Endothelial cell of umbilical vein (primary cell): Measurements from ENCODE around the gene LSG1. TPM values are rescaled to one million over a fixed set of nuclear protein-coding genes. Genes with fewer than 3 reads are reported as not detected.

Experiments
- BruUV-seq: library from RNA; stranded (reverse); fragments of 400-500 nt; replicated peaks from 2 replicates; lab custom pipeline; 2021; lab: Mats Ljungman, UMichigan
- CTCF ChIA-PET: fragments of 300-600, 350-600 bp; sonication (Branson Sonifier 250); formaldehyde crosslinking; loops from one replicate; lab custom pipeline; 2021; ENCODE audit warnings: antibody characterized with exemption, inconsistent platforms; lab: Charles Lee
- POLR2A ChIA-PET: fragments of 300-600, 350-600 bp; sonication (Branson Sonifier 250); formaldehyde crosslinking; loops from one replicate; lab custom pipeline; 2021; ENCODE audit warnings: antibody characterized with exemption, inconsistent platforms; lab: Charles Lee
- DNase-seq: peaks from one replicate; pipeline ENCODE4 v3.0.0-alpha.2; 2011; ENCODE audit warnings: low read depth, low spot score
- FAIRE-seq: peaks from 2 replicates; lab custom pipeline; 2011; peaks lifted over from hg19 to GRCh38; lab: Jason Lieb, UNC
- H2AFZ ChIP-seq: 2 replicates; pipeline ENCODE4 v1.6.0; 2012; ENCODE audit warnings: low read depth, low read length, control low read depth, inconsistent platforms
- H3K27ac ChIP-seq: 2 replicates; pipeline ENCODE4 v1.5.1; 2011; ENCODE audit warnings: low read depth, mild to moderate bottlenecking, control low read depth, low read length, moderate library complexity; ENCODE audit not compliant: insufficient read depth
- H3K27me3 ChIP-seq, 2 experiments: 2 replicates each; pipeline versions ENCODE4 v1.6.0 to v1.6.1; 2011; ENCODE audit warnings: low read length in 2 of 2, mixed read lengths in 1 of 2; ENCODE audit not compliant: control insufficient read depth in 2 of 2, insufficient read depth in 2 of 2
- H3K36me3 ChIP-seq, 2 experiments: 2 replicates in 1 of 2; 3 replicates in 1 of 2; pipeline ENCODE4 v1.5.1; 2011; ENCODE audit warnings: low read length in 2 of 2, mild to moderate bottlenecking in 1 of 2, moderate library complexity in 1 of 2; ENCODE audit not compliant: control insufficient read depth in 2 of 2, insufficient read depth in 2 of 2; ENCODE audit errors: extremely low read depth in 1 of 2
- H3K4me1 ChIP-seq: 3 replicates; pipeline ENCODE4 v1.5.1; 2011; ENCODE audit warnings: mild to moderate bottlenecking, low read length; ENCODE audit not compliant: control insufficient read depth, insufficient read depth; ENCODE audit errors: extremely low read depth
- H3K4me2 ChIP-seq: 2 replicates; pipeline ENCODE4 v1.6.1; 2011; ENCODE audit warnings: low read length, control low read depth, mixed read lengths; ENCODE audit not compliant: insufficient read depth
- H3K4me3 ChIP-seq, 3 experiments: fragments of 200-600 bp in 1 of 3; sonication (generic), shearing (Covaris generic) in 1 of 3; replicated peaks in 1 of 3; 2 replicates each; pipeline ENCODE4 v1.5.1; 2011 to 2016; ENCODE audit warnings: control low read depth in 3 of 3, low read length in 3 of 3, mild to moderate bottlenecking in 2 of 3, inconsistent platforms in 1 of 3, low read depth in 1 of 3, moderate library complexity in 1 of 3; ENCODE audit not compliant: insufficient read depth in 1 of 3
- H3K79me2 ChIP-seq: 2 replicates; pipeline ENCODE4 v1.6.0; 2012; ENCODE audit warnings: low read length, inconsistent platforms; ENCODE audit not compliant: control insufficient read depth, insufficient read depth
- H3K9ac ChIP-seq: replicated peaks from 2 replicates; pipeline ENCODE3; 2011; ENCODE audit warnings: low read length, control low read depth; ENCODE audit not compliant: insufficient read depth; ENCODE audit errors: extremely low read depth
- H3K9me1 ChIP-seq: replicated peaks from 3 replicates; pipeline ENCODE4 v1.6.0; 2011; ENCODE audit warnings: mild to moderate bottlenecking, low read length; ENCODE audit not compliant: control insufficient read depth, insufficient read depth; ENCODE audit errors: extremely low read depth
- H3K9me3 ChIP-seq: replicated peaks from 2 replicates; pipeline ENCODE4 v1.5.1; 2012; ENCODE audit warnings: low read length, inconsistent platforms; ENCODE audit not compliant: control insufficient read depth, insufficient read depth
- H4K20me1 ChIP-seq: replicated peaks from 2 replicates; pipeline ENCODE3; 2011; ENCODE audit warnings: mild to moderate bottlenecking, low read length; ENCODE audit not compliant: control insufficient read depth, insufficient read depth; ENCODE audit errors: extremely low read depth
- EZH2 ChIP-seq: IDR thresholded peaks from 2 replicates; pipeline ENCODE4 v1.6.1; 2012; ENCODE audit warnings: borderline replicate concordance, low read depth, mild to moderate bottlenecking, moderate library complexity, low read length, inconsistent platforms; ENCODE audit not compliant: severe bottlenecking
- FOS ChIP-seq: IDR thresholded peaks from 2 replicates; pipeline ENCODE4 v1.6.1; 2011; ENCODE audit warnings: mild to moderate bottlenecking, low read length, moderate library complexity, borderline replicate concordance; ENCODE audit not compliant: insufficient read depth
- GATA2 ChIP-seq: IDR thresholded peaks from 2 replicates; pipeline ENCODE4 v1.7.0; 2011; ENCODE audit warnings: low read depth, mild to moderate bottlenecking, moderate library complexity, mixed read lengths, low read length; ENCODE audit not compliant: insufficient read length, insufficient read depth
- JUN ChIP-seq: IDR thresholded peaks from 2 replicates; pipeline ENCODE4 v1.6.1; 2011; ENCODE audit warnings: borderline replicate concordance, low read depth; ENCODE audit not compliant: insufficient read length, insufficient read depth
- MYC ChIP-seq: IDR thresholded peaks from one replicate; pipeline ENCODE4 v1.6.1; 2011; ENCODE audit warnings: mild to moderate bottlenecking, low read depth, low read length
- POLR2A ChIP-seq: IDR thresholded peaks from 2 replicates; pipeline ENCODE4 v1.6.1; 2012; ENCODE audit warnings: low read depth, mild to moderate bottlenecking, control low read depth, low read length
- dilution Hi-C: fragments of 300-500 bp; cut with MboI; formaldehyde crosslinking; loops from one replicate; pipeline ENCODE4 v1.15.0; 2019; ENCODE audit warnings: low sequenced_read_pairs; ENCODE audit not compliant: extremely low pct_ligation_motif_present
- intact Hi-C: fragments of 100-400 bp; cut with micrococcal nuclease; formaldehyde crosslinking; loops from one replicate; pipeline ENCODE4 v1.10.0; 2022
- polyA plus RNA-seq, 4 experiments: library from polyadenylated mRNA; depleted of rRNA in 3 of 4; stranded (reverse) in 3 of 4; unstranded in 1 of 4; fragments of >200 nt; gene quantifications; 2 replicates each; pipeline versions ENCODE4 v1.2.1 to v1.2.3, GENCODE V29; 2011 to 2012; ENCODE audit warnings: missing spikeins in 1 of 4
- total RNA-seq: library from RNA; stranded (reverse); gene quantifications from 2 replicates; pipeline ENCODE4 v1.2.3, GENCODE V29; 2021
- TF ChIP-seq, protein P1 (sequence below), 2 donors: IDR thresholded peaks; 1 replicate in 1 of 2; 2 replicates in 1 of 2; pipeline ENCODE4 v1.5.1; 2011; ENCODE audit warnings: low read length in 2 of 2, mild to moderate bottlenecking in 2 of 2, moderate library complexity in 2 of 2, control low read depth in 1 of 2, inconsistent platforms in 1 of 2, low read depth in 1 of 2; ENCODE audit not compliant: insufficient read depth in 1 of 2; ENCODE audit errors: extremely low read depth in 1 of 2

LSG1 gene
- total and polyA plus RNA-seq, 2 donors (not counting 3 experiments of a cell fraction or from before 2014, with no cell fraction given): 50.0 to 52.7 TPM

DNA sequence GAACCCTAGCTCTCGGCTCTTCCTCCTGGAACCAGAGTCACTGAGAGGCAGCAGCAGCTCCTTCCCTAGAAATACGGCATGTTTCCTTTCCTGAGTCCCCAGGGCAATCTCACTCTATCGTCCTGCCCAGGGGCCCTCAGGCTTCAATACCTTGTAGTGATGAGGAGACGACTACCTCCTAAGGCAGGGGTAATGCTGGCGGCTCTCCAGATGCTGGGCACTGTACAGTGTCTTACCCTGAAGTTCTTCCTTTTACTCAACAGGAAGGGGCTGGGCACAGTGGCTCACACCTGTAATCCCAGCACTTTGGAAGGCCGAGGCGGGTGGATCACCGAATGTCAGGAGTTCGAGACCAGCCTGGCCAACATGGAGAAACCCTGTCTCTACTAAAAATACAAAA, 52.2 kb downstream of the LSG1 start:
- TSS peak; percentile 2 for BruUV-seq
- no peaks in the 10 kb centered on the region for H3K4me1 ChIP-seq
- H3K4me3 ChIP-seq: no peak overlapping the region
- H3K27ac ChIP-seq: no peak overlapping the region
- TF ChIP-seq GATA2: no peak
- no peak for TF ChIP-seq JUN
- intact Hi-C loops (no loop called here), dilution Hi-C loops (no loop called here)
- H3K9me1 ChIP-seq: no peaks in the 10 kb centered on the region
- DNase-seq (no peak), FAIRE-seq (no peak)
- no peak overlapping the region for H3K9ac ChIP-seq
- no peaks in the 10 kb centered on the region for H3K9me3 ChIP-seq
- no peak overlapping the region for H3K4me2 ChIP-seq
- no peaks in the 10 kb centered on the region for H3K27me3 ChIP-seq
- no peaks in the 10 kb centered on the region for H3K79me2 ChIP-seq
- H2AFZ ChIP-seq: no peak overlapping the region
- ChIA-PET POLR2A (no interaction called here), CTCF (interaction anchor here (0.7 to 1.3 kb wide), 3 partner anchors 11 to 1308 kb away, joined by 3 to 5 read pairs (median 3); no protein-coding TSS in a partner anchor)
- no peaks in the 10 kb centered on the region for H4K20me1 ChIP-seq
- H3K36me3 ChIP-seq: peaks cover 17 to 61% of the 10 kb centered on the region in 2 experiments

DNA sequence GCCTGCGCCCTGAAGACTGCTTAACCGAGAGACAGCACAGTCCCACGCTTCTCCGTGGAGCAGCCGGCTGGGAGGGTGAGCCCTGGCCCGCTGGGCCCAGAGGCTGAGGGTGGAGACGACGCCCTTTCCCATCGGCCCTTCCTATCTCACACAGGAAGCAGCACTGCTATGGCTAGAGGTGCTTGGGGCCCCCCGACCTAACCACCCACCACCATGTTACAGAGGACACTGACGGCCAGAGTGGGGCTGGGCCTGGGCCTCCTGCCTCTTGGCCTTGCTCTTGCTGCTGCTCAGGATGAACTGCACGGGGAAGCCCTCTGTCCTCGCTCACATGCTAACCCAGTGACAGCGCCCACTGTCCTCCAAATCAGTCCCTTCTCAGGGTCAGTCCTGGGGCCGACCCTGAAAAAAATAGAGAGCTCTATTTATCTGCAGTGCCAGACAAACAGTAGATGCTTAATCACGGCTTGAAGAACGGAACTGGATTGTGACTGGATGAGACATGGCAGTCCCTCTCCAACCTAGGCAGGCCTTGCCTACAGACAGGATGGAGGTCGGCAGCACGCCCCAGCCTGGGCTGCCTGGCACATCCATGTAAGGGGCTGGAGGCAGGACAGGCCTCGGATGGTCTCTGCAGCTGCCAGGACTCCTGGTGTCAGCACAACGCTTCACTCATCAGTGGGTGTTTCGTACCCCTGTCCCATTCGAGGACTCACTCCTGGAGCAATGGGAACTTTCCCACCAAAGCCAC, 53.0 kb downstream of the LSG1 start:
- Histone ChIP-seq H3K4me2 (no peak overlapping the region), H3K36me3 (peaks cover 18 to 56% of the 10 kb centered on the region in 2 experiments), H3K9ac (no peak overlapping the region), H3K9me3 (no peaks in the 10 kb centered on the region), H2AFZ (no peak overlapping the region), H4K20me1 (no peaks in the 10 kb centered on the region), H3K4me3 (no peak overlapping the region), H3K27me3 (no peaks in the 10 kb centered on the region), H3K27ac (no peak overlapping the region), H3K79me2 (no peaks in the 10 kb centered on the region), H3K4me1 (no peaks in the 10 kb centered on the region), H3K9me1 (no peaks in the 10 kb centered on the region)
- DNase-seq (no peak), FAIRE-seq (no peak)
- ChIA-PET CTCF (interaction anchor here (0.7 to 1.3 kb wide), 2 partner anchors 10 to 21 kb away, joined by 3 to 5 read pairs; no protein-coding TSS in a partner anchor), POLR2A (no interaction called here)
- no TSS peak for BruUV-seq
- TF ChIP-seq MYC (no peak), POLR2A (peak; percentile 33), GATA2 (no peak), FOS (no peak), EZH2 (no peak), JUN (no peak)
- TF ChIP-seq, protein P1, sequence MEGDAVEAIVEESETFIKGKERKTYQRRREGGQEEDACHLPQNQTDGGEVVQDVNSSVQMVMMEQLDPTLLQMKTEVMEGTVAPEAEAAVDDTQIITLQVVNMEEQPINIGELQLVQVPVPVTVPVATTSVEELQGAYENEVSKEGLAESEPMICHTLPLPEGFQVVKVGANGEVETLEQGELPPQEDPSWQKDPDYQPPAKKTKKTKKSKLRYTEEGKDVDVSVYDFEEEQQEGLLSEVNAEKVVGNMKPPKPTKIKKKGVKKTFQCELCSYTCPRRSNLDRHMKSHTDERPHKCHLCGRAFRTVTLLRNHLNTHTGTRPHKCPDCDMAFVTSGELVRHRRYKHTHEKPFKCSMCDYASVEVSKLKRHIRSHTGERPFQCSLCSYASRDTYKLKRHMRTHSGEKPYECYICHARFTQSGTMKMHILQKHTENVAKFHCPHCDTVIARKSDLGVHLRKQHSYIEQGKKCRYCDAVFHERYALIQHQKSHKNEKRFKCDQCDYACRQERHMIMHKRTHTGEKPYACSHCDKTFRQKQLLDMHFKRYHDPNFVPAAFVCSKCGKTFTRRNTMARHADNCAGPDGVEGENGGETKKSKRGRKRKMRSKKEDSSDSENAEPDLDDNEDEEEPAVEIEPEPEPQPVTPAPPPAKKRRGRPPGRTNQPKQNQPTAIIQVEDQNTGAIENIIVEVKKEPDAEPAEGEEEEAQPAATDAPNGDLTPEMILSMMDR (IDR thresholded peaks at IDR 0.05; ENCODE audit: extremely low read depth in 1 of 2, insufficient read depth in 1 of 2, low read depth in 1 of 2, low read length in 2 of 2): no peak
- dilution Hi-C loops (no loop called here), intact Hi-C loops (no loop called here)
